GM23338 (cell line): ENCODE results near the gene GPR171.

Experiments
- EZH2 ChIP-seq: fragments of 200-600 bp; sonication (generic); IDR thresholded peaks from one replicate; pipeline ENCODE4 v1.8.0; 2017; ENCODE audit warnings: antibody characterized with exemption, mild to moderate bottlenecking, low read depth; ENCODE audit not compliant: unreplicated experiment
- EZH2phosphoT487 ChIP-seq: fragments of 200-600 bp; sonication (generic); IDR thresholded peaks from one replicate; pipeline ENCODE4 v1.8.1; 2018; ENCODE audit warnings: antibody characterized with exemption; ENCODE audit not compliant: unreplicated experiment
- NANOG ChIP-seq: IDR thresholded peaks from 2 replicates; pipeline ENCODE4 v1.6.1; 2016; ENCODE audit warnings: antibody characterized with exemption, borderline replicate concordance
- POLR2AphosphoS5 ChIP-seq: IDR thresholded peaks from 2 replicates; pipeline ENCODE4 v1.6.1; 2016; ENCODE audit warnings: antibody characterized with exemption, low read depth
- TF ChIP-seq, protein P1 (sequence below), 2 experiments: fragments of 200-600 bp in 1 of 2; sonication (generic) in 1 of 2; conservative IDR thresholded peaks; 2 replicates each; pipeline versions ENCODE4 v1.5.1 to v1.6.1; 2016 to 2017; ENCODE audit warnings: antibody characterized with exemption in 2 of 2, low read depth in 2 of 2, mild to moderate bottlenecking in 2 of 2, moderate library complexity in 1 of 2

DNA sequence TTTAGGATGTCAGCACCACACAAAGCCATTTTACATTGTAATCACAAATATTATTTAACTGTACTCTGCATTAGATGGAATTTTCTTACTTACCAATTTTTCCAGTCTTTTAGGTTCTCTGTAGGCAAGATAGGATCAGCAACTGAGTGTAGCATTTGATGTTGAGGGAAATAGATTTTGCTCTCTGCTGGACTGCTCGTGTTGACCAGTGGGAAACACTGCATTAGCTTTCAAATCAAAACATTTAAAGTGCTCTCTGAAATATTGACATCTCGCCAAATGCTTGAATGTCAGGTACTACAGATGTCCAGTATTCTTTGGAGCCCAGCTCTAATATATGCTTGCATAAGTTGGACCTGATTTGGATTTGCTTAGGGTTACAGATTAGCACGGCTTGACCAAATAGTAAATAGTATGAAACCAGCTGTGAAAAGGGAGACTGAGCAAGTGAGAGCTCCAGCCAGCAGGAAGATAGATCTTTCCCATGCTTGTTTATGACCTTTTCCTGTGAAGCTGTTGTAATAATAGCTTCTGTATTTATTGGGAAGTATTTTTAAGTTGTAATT lies 45.8 kb upstream of the GPR171 start:
- TF ChIP-seq NANOG (no peak), EZH2phosphoT487 (no peak), EZH2 (no peak), POLR2AphosphoS5 (no peak)
- TF ChIP-seq, protein P1, sequence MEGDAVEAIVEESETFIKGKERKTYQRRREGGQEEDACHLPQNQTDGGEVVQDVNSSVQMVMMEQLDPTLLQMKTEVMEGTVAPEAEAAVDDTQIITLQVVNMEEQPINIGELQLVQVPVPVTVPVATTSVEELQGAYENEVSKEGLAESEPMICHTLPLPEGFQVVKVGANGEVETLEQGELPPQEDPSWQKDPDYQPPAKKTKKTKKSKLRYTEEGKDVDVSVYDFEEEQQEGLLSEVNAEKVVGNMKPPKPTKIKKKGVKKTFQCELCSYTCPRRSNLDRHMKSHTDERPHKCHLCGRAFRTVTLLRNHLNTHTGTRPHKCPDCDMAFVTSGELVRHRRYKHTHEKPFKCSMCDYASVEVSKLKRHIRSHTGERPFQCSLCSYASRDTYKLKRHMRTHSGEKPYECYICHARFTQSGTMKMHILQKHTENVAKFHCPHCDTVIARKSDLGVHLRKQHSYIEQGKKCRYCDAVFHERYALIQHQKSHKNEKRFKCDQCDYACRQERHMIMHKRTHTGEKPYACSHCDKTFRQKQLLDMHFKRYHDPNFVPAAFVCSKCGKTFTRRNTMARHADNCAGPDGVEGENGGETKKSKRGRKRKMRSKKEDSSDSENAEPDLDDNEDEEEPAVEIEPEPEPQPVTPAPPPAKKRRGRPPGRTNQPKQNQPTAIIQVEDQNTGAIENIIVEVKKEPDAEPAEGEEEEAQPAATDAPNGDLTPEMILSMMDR (conservative IDR thresholded peaks at IDR 0.05; ENCODE audit: low read depth in 2 of 2) = no peak
